Adipocyte (in vitro differentiated cells): ENCODE measurements around the gene ACER1.
"Not testable (repeated sequence)": the region's sequence is repeated elsewhere in the genome, so short reads cannot be mapped to it uniquely, and the experiment has no call there.

Experiments used
- DNase-seq: peaks from one replicate; pipeline ENCODE4 v3.0.0-alpha.2; 2015; ENCODE audit warnings: low read depth
- H3K27me3 ChIP-seq: replicated peaks from 2 replicates; pipeline ENCODE4 v1.7.0; 2013; ENCODE audit warnings: mild to moderate bottlenecking, low read length, moderate library complexity; ENCODE audit not compliant: control insufficient read depth, insufficient read depth
- H3K36me3 ChIP-seq: 2 replicates; pipeline ENCODE4 v1.7.0; 2013; ENCODE audit warnings: low read length, mild to moderate bottlenecking, moderate library complexity; ENCODE audit not compliant: control insufficient read depth, insufficient read depth, severe bottlenecking
- H3K4me1 ChIP-seq: 2 replicates; pipeline ENCODE4 v1.7.0; 2013; ENCODE audit warnings: mild to moderate bottlenecking, low read length, moderate library complexity; ENCODE audit not compliant: control insufficient read depth, insufficient read depth
- H3K4me3 ChIP-seq: 2 replicates; pipeline ENCODE4 v1.7.0; 2013; ENCODE audit warnings: mild to moderate bottlenecking, low read length, moderate library complexity
- H3K9ac ChIP-seq: 2 replicates; pipeline ENCODE4 v1.7.0; 2013; ENCODE audit warnings: mild to moderate bottlenecking, low read length, moderate library complexity
- H3K9me3 ChIP-seq: 2 replicates; pipeline ENCODE4 v1.7.0; 2013; ENCODE audit warnings: mild to moderate bottlenecking, low read length, moderate library complexity; ENCODE audit not compliant: control insufficient read depth

ACER1 gene

DNA sequence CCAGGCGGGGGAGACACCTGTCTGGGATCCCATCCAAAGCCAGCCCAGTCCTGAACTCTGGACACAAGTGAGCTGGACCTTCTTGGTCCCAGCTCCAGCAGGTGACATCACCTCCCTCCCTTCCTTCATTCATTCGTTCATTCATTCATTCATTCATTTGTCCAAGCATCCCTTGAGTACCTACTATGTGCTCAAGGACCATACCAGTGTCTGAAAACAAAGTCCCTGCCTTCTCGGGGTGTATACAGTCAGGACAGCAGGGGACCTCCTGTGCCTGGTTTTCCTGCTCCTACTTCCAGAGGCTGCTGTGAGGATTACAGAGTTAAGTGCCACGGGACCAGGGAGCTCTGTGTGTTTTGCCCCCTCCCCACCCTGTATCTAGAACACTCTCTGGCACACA, 14.0 kb downstream of the ACER1 start:
- Histone ChIP-seq H3K9me3 (peaks cover 4% of the 10 kb centered on the region), H3K9ac (no peak overlapping the region), H3K4me3 (no peak overlapping the region), H3K4me1 (no peaks in the 10 kb centered on the region), H3K36me3 (no peaks in the 10 kb centered on the region), H3K27me3 (peaks cover 28% of the 10 kb centered on the region)
- no peak for DNase-seq

DNA sequence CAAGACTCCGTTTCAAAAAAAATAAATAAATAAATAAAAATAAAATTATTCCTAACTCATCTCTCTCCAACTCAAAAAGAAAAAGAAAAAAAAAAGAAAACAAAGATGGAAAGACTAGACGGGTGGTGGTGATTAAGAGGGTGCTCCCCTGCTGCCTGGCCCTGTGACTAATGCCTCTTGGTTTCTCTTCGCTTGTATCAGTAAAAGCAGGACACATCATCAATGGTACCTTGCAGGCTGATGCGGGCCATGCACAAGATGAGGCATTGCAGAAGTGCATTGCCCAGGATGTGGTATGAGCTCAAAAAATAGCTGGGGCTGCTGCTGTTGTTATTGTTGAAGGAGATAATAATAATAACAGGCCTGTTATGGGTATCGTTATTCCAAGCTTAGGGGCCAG, 14.6 kb downstream of the ACER1 start:
- H3K27me3 ChIP-seq = peaks cover 28% of the 10 kb centered on the region
- no peak overlapping the region for H3K9ac ChIP-seq
- no peaks in the 10 kb centered on the region for H3K36me3 ChIP-seq
- H3K4me3 ChIP-seq = no peak overlapping the region
- no peak for DNase-seq
- peaks cover 4% of the 10 kb centered on the region for H3K9me3 ChIP-seq
- no peaks in the 10 kb centered on the region for H3K4me1 ChIP-seq

GRCh38 chr19:6315646-6316045, 17.8 kb downstream of the ACER1 start:
- not testable (repeated sequence) for H3K9me3 ChIP-seq, H3K4me1 ChIP-seq, DNase-seq, H3K4me3 ChIP-seq, H3K9ac ChIP-seq, H3K36me3 ChIP-seq
- peaks cover 22% of the 10 kb centered on the region for H3K27me3 ChIP-seq

DNA sequence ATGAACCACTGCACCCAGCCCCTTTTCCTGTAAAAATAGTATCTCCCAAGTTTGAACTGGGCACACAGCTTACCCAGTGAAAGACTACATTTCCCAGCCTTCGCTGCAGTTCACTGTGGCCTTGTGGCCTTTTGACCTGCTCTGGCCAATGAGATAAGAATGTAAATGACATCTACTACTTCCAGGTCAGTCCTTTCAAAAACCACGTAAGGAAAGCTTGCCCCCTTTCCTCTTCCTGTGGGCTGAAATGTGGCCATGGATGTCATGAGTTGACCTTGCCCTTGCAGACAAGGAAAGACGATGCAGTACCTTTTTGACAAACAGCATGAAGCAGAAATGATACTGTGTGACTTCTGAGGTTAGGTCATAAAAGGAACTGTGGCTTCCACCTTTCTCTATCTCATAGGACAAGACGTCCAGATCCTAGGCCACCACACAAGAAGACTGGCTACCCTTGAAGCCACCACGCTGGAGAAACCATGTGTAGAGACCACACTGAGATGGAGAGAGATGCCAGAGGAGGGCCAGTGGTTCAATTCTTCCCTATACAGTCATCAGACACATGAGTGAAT, 19.9 kb downstream of the ACER1 start:
- Histone ChIP-seq H3K27me3 (peaks cover 16% of the 10 kb centered on the region), H3K9me3 (peaks cover 7% of the 10 kb centered on the region), H3K9ac (no peak overlapping the region), H3K4me1 (no peaks in the 10 kb centered on the region), H3K4me3 (no peak overlapping the region), H3K36me3 (no peaks in the 10 kb centered on the region)
- DNase-seq = no peak

DNA sequence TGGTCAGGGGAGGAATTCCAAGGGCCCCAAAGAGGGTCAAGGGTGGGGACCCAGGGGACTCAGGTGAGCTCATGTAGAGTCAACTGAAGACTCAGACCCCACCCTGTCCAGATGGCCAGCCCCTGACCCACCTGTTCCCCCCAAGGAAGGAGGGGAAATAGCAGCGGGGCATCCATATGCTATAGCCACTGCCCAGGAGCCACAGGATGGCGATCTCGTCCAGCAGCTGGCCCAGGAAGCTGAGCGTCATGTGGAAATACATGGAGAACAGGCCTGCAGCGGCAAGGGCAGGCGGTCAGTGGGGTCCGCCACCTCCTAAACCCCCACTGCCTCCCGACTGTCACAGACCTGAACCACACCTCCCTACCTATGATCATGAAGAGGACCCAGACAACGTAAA, 21.4 kb downstream of the ACER1 start:
- no peak for DNase-seq
- Histone ChIP-seq H3K36me3 (no peaks in the 10 kb centered on the region), H3K27me3 (peaks cover 20% of the 10 kb centered on the region), H3K4me1 (no peaks in the 10 kb centered on the region), H3K9me3 (peaks cover 7% of the 10 kb centered on the region), H3K9ac (no peak overlapping the region), H3K4me3 (no peak overlapping the region)

DNA sequence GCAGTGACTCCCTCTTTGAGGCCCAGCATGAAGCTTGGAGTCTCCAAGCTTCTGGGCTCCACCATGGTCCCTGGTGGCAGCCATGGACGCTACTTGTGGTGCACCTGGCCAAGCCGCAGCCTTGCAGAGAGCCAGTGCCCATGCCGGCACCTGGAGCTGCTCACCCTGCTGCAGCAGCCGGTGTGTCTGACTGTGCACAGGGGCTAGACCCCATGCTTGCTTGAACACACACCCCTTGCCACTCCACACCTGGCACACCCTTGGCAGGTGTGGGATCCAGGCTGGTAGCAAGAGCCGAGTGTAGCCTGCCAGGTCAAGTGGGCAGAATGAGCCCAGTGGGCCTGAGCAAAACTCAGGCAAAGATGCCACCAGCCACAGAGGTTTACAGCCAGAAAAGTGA, 35.0 kb downstream of the ACER1 start:
- Histone ChIP-seq H3K36me3 (no peaks in the 10 kb centered on the region), H3K9ac (no peak overlapping the region), H3K4me3 (no peak overlapping the region), H3K9me3 (peaks cover 11% of the 10 kb centered on the region), H3K4me1 (no peaks in the 10 kb centered on the region), H3K27me3 (peaks cover 9% of the 10 kb centered on the region)
- DNase-seq = no peak

DNA sequence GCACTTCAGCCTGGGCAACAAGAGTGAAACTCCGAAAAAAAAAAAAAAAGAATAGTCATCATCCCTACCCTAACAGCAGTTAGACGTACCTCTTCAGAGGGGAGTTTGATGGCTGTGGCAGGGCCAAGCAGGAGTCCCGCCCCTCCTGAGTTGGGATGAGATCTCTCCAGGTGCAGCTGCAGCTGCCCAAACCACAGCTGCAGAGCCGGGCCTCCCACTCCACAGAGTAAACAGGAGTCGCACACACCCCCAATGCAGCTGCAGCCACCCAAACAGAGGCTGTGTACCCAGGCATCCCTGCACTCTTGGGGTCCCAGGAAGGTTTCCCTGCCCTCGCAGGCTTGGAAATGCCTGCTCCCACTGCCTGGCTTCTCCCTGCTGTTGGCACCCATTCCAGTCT, 36.2 kb downstream of the ACER1 start:
- H3K4me3 ChIP-seq = no peak overlapping the region
- no peak overlapping the region for H3K9ac ChIP-seq
- no peaks in the 10 kb centered on the region for H3K4me1 ChIP-seq
- peaks cover 8% of the 10 kb centered on the region for H3K27me3 ChIP-seq
- DNase-seq = no peak
- H3K36me3 ChIP-seq = no peaks in the 10 kb centered on the region
- H3K9me3 ChIP-seq = peaks cover 23% of the 10 kb centered on the region

DNA sequence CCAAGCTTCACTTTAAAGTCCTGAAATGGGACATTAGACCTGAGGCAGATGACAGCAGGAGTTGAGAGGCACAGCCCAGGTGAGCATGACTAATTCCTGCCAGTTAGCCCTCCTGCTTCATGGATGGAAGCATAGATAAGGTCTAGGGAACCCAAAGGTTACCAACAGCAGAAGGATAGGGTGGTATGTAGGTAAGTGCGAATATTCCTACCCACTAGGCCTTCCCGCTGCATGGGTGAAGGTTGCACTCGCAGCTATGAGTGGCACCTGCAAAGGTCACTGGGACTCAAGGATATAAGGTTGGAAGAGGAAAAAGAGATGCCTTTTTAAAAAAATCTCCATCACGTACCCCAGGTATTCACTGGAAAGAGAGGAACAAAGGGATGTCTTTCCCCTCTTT, 41.4 kb downstream of the ACER1 start:
- no peaks in the 10 kb centered on the region for H3K36me3 ChIP-seq
- H3K9me3 ChIP-seq = peaks cover 59% of the 10 kb centered on the region
- DNase-seq = no peak
- no peak overlapping the region for H3K9ac ChIP-seq
- H3K4me1 ChIP-seq = no peaks in the 10 kb centered on the region
- H3K4me3 ChIP-seq = peak overlapping the region; percentile 4
- H3K27me3 ChIP-seq = peaks cover 2% of the 10 kb centered on the region

DNA sequence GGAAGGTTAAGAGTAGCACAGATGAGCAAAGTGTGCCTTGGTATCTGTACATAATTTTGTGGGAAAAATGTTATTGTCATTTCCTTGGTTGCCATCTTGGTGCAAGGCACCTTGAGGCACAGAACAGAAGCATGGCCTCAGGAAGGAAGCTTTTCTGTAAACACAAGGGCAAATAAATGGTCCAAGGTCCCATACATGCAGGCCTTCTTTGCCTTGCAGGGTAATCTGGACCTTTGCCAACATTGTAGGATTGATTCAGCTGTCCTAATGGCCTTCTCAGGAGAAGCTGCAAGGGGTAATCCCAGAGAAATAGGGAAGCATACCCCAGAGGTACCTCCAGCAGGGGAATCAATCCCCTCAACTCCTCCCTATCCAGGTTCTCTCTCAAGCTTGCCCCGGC, 44.7 kb downstream of the ACER1 start:
- Histone ChIP-seq H3K9me3 (peaks cover 60% of the 10 kb centered on the region), H3K9ac (no peak overlapping the region), H3K4me1 (no peaks in the 10 kb centered on the region), H3K27me3 (no peaks in the 10 kb centered on the region), H3K36me3 (no peaks in the 10 kb centered on the region), H3K4me3 (no peak overlapping the region)
- DNase-seq = no peak

GRCh38 chr19:6287269-6287885, 46.0 kb downstream of the ACER1 start:
- Histone ChIP-seq H3K9ac (no peak overlapping the region), H3K36me3 (no peaks in the 10 kb centered on the region), H3K4me1 (no peaks in the 10 kb centered on the region), H3K9me3 (peaks cover 48% of the 10 kb centered on the region), H3K27me3 (no peaks in the 10 kb centered on the region), H3K4me3 (no peak overlapping the region)
- peak; percentile 10 for DNase-seq

DNA sequence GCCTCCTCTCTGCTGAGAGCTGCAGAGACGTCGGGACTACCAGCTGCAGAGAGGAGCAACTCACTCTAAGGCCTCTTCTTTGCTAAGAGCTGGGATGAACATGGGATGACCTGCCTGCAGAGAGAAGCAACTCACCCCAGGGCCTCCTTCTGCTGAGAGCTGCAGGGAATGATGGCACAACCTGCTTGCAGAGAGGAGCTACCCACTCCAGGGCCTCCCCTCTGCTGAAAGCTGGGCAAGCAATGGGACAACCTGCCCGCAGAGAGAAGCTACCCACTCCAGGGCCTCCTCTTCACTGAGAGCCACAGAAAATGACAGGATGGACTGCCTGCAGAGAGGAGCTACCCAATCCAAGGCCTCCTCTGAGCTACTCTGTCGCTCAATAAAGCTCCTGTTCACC, 46.7 kb downstream of the ACER1 start:
- no peaks in the 10 kb centered on the region for H3K36me3 ChIP-seq
- no peak for DNase-seq
- no peak overlapping the region for H3K4me3 ChIP-seq
- no peaks in the 10 kb centered on the region for H3K27me3 ChIP-seq
- peaks cover 41% of the 10 kb centered on the region for H3K9me3 ChIP-seq
- no peaks in the 10 kb centered on the region for H3K4me1 ChIP-seq
- no peak overlapping the region for H3K9ac ChIP-seq

GRCh38 chr19:6282393-6282792, 51.0 kb downstream of the ACER1 start:
- not testable (repeated sequence) for H3K27me3 ChIP-seq, H3K36me3 ChIP-seq, DNase-seq, H3K4me3 ChIP-seq, H3K9ac ChIP-seq
- H3K9me3 ChIP-seq = peaks cover 13% of the 10 kb centered on the region
- peaks cover 16% of the 10 kb centered on the region for H3K4me1 ChIP-seq
